Measurements from ENCODE around the gene HIPK2. TPM values are rescaled to one million over a fixed set of nuclear protein-coding genes. Genes with fewer than 3 reads are reported as not detected.

The HIPK2 gene
- total and polyA plus RNA-seq, 2 experiments from 2014 or later: 18.2 to 22.9 TPM

- H3K4me3 ChIP-seq: no peak overlapping the region
- DNase-seq (ENCODE audit: low spot score): no peak
- no peaks in the 10 kb centered on the region for H3K27me3 ChIP-seq
- no peaks in the 10 kb centered on the region for H3K36me3 ChIP-seq (replicated peaks; ENCODE audit: insufficient read depth, low read depth)
- 88% methylated on average over 6 of the region's 6 CpGs for WGBS (ENCODE audit: low lambda C conversion rate, missing lambda C conversion rate)
- no peak overlapping the region for H2AFZ ChIP-seq
- H4K20me1 ChIP-seq (ENCODE audit: insufficient read depth, poor library complexity, severe bottlenecking): peaks cover 5% of the 10 kb centered on the region
- H3K79me2 ChIP-seq: peaks cover 53% of the 10 kb centered on the region
- no peaks in the 10 kb centered on the region for H3K9me2 ChIP-seq (replicated peaks; ENCODE audit: insufficient read depth)
- TF ChIP-seq, protein P1, sequence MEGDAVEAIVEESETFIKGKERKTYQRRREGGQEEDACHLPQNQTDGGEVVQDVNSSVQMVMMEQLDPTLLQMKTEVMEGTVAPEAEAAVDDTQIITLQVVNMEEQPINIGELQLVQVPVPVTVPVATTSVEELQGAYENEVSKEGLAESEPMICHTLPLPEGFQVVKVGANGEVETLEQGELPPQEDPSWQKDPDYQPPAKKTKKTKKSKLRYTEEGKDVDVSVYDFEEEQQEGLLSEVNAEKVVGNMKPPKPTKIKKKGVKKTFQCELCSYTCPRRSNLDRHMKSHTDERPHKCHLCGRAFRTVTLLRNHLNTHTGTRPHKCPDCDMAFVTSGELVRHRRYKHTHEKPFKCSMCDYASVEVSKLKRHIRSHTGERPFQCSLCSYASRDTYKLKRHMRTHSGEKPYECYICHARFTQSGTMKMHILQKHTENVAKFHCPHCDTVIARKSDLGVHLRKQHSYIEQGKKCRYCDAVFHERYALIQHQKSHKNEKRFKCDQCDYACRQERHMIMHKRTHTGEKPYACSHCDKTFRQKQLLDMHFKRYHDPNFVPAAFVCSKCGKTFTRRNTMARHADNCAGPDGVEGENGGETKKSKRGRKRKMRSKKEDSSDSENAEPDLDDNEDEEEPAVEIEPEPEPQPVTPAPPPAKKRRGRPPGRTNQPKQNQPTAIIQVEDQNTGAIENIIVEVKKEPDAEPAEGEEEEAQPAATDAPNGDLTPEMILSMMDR (IDR thresholded peaks at IDR 0.05; ENCODE audit: poor library complexity): no peak
- no peak for TF ChIP-seq EZH2phosphoT487 (IDR thresholded peaks at IDR 0.05; ENCODE audit: low read depth, severe bottlenecking, unreplicated experiment)
- no peak for TF ChIP-seq EZH2 (IDR thresholded peaks at IDR 0.05; ENCODE audit: borderline replicate concordance)
- H3K4me1 ChIP-seq (ENCODE audit: insufficient read depth): peaks cover 25% of the 10 kb centered on the region
- no peak overlapping the region for H3K4me2 ChIP-seq
- no peak overlapping the region for H3K27ac ChIP-seq
- H3K9me3 ChIP-seq (ENCODE audit: low read depth): no peaks in the 10 kb centered on the region
Measured at GRCh38 chr7:139656387-139656786, 121.4 kb downstream of the HIPK2 start.

- H3K27me3 ChIP-seq: no peaks in the 10 kb centered on the region
- H3K4me2 ChIP-seq: no peak overlapping the region
- no peaks in the 10 kb centered on the region for H3K36me3 ChIP-seq (replicated peaks; ENCODE audit: insufficient read depth, low read depth)
- whole genome bisulfite sequencing (ENCODE audit: low lambda C conversion rate, missing lambda C conversion rate): 91% methylated on average over 8 of the region's 8 CpGs
- H3K27ac ChIP-seq: no peak overlapping the region
- H3K79me2 ChIP-seq: peaks cover 53% of the 10 kb centered on the region
- TF ChIP-seq EZH2phosphoT487 (IDR thresholded peaks at IDR 0.05; ENCODE audit: low read depth, severe bottlenecking, unreplicated experiment) (no peak), EZH2 (IDR thresholded peaks at IDR 0.05; ENCODE audit: borderline replicate concordance) (no peak)
- TF ChIP-seq, protein P1 (IDR thresholded peaks at IDR 0.05; ENCODE audit: poor library complexity): no peak
- peaks cover 2% of the 10 kb centered on the region for H4K20me1 ChIP-seq (ENCODE audit: insufficient read depth, poor library complexity, severe bottlenecking)
- no peak overlapping the region for H2AFZ ChIP-seq
- H3K9me2 ChIP-seq (replicated peaks; ENCODE audit: insufficient read depth): no peaks in the 10 kb centered on the region
- H3K9me3 ChIP-seq (ENCODE audit: low read depth): no peaks in the 10 kb centered on the region
- DNase-seq (ENCODE audit: low spot score): no peak
- peaks cover 16% of the 10 kb centered on the region for H3K4me1 ChIP-seq (ENCODE audit: insufficient read depth)
- no peak overlapping the region for H3K4me3 ChIP-seq
Measured at GRCh38 chr7:139655305-139655704, 122.5 kb downstream of the HIPK2 start.

DNA sequence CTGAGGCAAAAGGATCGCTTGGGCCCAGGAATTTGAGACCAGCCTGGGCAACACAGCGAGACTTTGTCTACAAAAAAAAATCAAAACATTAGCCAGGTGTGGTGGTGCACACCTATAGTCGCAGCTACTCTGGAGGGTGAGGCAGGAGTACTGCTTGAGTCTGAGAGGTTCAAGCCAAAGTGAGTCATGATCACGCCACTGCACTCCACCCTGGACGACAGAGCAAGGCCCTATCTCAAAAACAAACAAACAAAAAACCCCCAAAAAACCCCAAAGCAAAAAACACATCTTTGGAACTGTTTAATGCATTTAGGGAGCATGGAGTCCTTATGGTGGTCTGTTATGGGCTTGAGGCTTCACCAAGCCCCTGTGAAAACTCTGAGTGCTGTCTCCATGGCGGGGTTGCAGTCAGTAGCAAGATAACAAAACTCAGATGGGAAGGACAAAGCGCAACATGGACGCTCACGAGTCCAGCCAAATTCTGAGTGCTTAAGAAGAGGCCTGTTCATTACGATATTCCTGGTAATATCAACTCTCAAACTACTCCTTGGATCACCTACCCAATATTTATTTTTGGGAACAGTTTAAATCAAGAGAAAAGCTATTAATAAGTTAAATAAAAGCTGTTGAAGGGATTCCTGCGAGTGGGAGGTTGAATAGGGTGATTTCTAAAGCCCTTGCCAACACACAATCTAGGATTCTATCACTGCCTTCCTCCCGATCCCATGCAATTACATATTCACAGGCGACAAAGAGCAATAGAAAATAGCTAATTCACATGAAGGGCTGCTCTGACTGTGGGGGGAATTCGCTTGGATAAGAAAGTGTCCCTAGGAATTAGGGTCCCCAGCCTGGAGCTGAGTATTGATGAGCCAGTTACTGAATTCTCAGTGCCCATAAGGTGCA is 123.3 kb downstream of the HIPK2 start:
- no peak for DNase-seq (ENCODE audit: low spot score)
- Histone ChIP-seq H3K9me3 (ENCODE audit: low read depth) (no peaks in the 10 kb centered on the region), H4K20me1 (ENCODE audit: insufficient read depth, poor library complexity, severe bottlenecking) (peaks cover 2% of the 10 kb centered on the region), H3K9me2 (replicated peaks; ENCODE audit: insufficient read depth) (no peaks in the 10 kb centered on the region), H3K36me3 (replicated peaks; ENCODE audit: insufficient read depth, low read depth) (no peaks in the 10 kb centered on the region), H3K4me3 (no peak overlapping the region), H3K27ac (no peak overlapping the region), H3K4me1 (ENCODE audit: insufficient read depth) (peaks cover 14% of the 10 kb centered on the region), H3K4me2 (no peak overlapping the region), H2AFZ (no peak overlapping the region), H3K27me3 (no peaks in the 10 kb centered on the region), H3K79me2 (peaks cover 53% of the 10 kb centered on the region)
- WGBS (ENCODE audit: low lambda C conversion rate, missing lambda C conversion rate): 76% methylated on average over 14 of the region's 14 CpGs
- TF ChIP-seq EZH2phosphoT487 (IDR thresholded peaks at IDR 0.05; ENCODE audit: low read depth, severe bottlenecking, unreplicated experiment): no peak
- TF ChIP-seq, protein P1 (IDR thresholded peaks at IDR 0.05; ENCODE audit: poor library complexity): no peak

Data from hepatocyte (in vitro differentiated cells).